ENCODE data around the gene NFILZ.

The NFILZ gene

GRCh38 chr19:8663920-8664670 lies 33.7 kb downstream of the NFILZ start:
- TF ChIP-seq FOXP2 (optimal IDR thresholded peaks at IDR 0.05; ENCODE audit: borderline replicate concordance, extremely low read depth, extremely low read length, insufficient read depth) (no peak), SIN3A (IDR thresholded peaks at IDR 0.05; ENCODE audit: borderline replicate concordance, insufficient read depth, low read length) (no peak), REST (IDR thresholded peaks at IDR 0.05; ENCODE audit: insufficient read depth in 1 of 2, low read depth in 2 of 2, low read length in 2 of 2) (no peak), TAF1 (IDR thresholded peaks at IDR 0.05; ENCODE audit: borderline replicate concordance, insufficient read depth, low read length) (no peak), POLR2AphosphoS5 (IDR thresholded peaks at IDR 0.05; ENCODE audit: low read depth, low read length) (no peak)

GRCh38 chr19:8664671-8665057 lies 34.2 kb downstream of the NFILZ start:
- no peak for TF ChIP-seq TAF1 (IDR thresholded peaks at IDR 0.05; ENCODE audit: borderline replicate concordance, insufficient read depth, low read length)
- no peak for TF ChIP-seq SIN3A (IDR thresholded peaks at IDR 0.05; ENCODE audit: borderline replicate concordance, insufficient read depth, low read length)
- TF ChIP-seq REST (IDR thresholded peaks at IDR 0.05; ENCODE audit: insufficient read depth in 1 of 2, low read depth in 2 of 2, low read length in 2 of 2): no peak
- no peak for TF ChIP-seq POLR2AphosphoS5 (IDR thresholded peaks at IDR 0.05; ENCODE audit: low read depth, low read length)
- no peak for TF ChIP-seq FOXP2 (optimal IDR thresholded peaks at IDR 0.05; ENCODE audit: borderline replicate concordance, extremely low read depth, extremely low read length, insufficient read depth)

GRCh38 chr19:8665468-8666213 lies 35.2 kb downstream of the NFILZ start:
- TF ChIP-seq TAF1 (IDR thresholded peaks at IDR 0.05; ENCODE audit: borderline replicate concordance, insufficient read depth, low read length) (no peak), SIN3A (IDR thresholded peaks at IDR 0.05; ENCODE audit: borderline replicate concordance, insufficient read depth, low read length) (no peak), REST (IDR thresholded peaks at IDR 0.05; ENCODE audit: insufficient read depth in 1 of 2, low read depth in 2 of 2, low read length in 2 of 2) (no peak), FOXP2 (optimal IDR thresholded peaks at IDR 0.05; ENCODE audit: borderline replicate concordance, extremely low read depth, extremely low read length, insufficient read depth) (no peak), POLR2AphosphoS5 (IDR thresholded peaks at IDR 0.05; ENCODE audit: low read depth, low read length) (no peak)

GRCh38 chr19:8666814-8667405 lies 36.5 kb downstream of the NFILZ start:
- TF ChIP-seq TAF1 (IDR thresholded peaks at IDR 0.05; ENCODE audit: borderline replicate concordance, insufficient read depth, low read length) (no peak), POLR2AphosphoS5 (IDR thresholded peaks at IDR 0.05; ENCODE audit: low read depth, low read length) (no peak), SIN3A (IDR thresholded peaks at IDR 0.05; ENCODE audit: borderline replicate concordance, insufficient read depth, low read length) (no peak), REST (IDR thresholded peaks at IDR 0.05; ENCODE audit: insufficient read depth in 1 of 2, low read depth in 2 of 2, low read length in 2 of 2) (no peak), FOXP2 (optimal IDR thresholded peaks at IDR 0.05; ENCODE audit: borderline replicate concordance, extremely low read depth, extremely low read length, insufficient read depth) (no peak)
